Measurements from ENCODE around the gene ATP1A2.

The ATP1A2 gene

DNA sequence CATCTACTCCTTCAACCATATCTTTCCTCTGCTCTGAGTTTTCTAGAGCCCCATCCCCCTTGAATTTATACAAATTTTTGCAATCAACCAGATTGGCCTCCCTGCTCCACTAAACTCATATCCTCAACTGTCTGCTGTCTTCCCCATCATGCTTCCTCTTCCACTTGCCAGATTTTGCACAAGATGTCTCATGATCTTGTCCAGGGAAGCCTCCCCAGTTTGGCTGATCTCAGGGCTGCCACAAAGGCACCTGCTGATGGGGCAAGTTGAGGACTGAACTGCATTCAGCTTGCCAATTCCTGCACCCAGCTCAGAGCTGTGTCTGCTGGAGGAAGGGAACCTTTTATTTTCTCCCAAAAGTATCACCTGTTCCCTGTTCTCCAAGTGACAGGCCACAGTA lies 38.1 kb upstream of the ATP1A2 start:
- no peaks in the 10 kb centered on the region for H3K36me3 ChIP-seq (ENCODE audit: control insufficient read depth, low read length)
- TF ChIP-seq EZH2phosphoT487 (IDR thresholded peaks at IDR 0.05; ENCODE audit: borderline replicate concordance, low read length) (no peak), CTCF (IDR thresholded peaks at IDR 0.05; ENCODE audit: low read depth, low read length, poor library complexity, severe bottlenecking) (no peak)
- H3K79me2 ChIP-seq (ENCODE audit: control insufficient read depth, low read length), result no peaks in the 10 kb centered on the region
- 0 out of 2 replicates have a peak, but pooled peaks cover 6% of the 10 kb centered on the region for H3F3A ChIP-seq (ENCODE audit: control insufficient read depth, insufficient read depth)
- H3K27ac ChIP-seq (ENCODE audit: low read depth, low read length), result no peak overlapping the region
- H3K4me1 ChIP-seq (ENCODE audit: control insufficient read depth, low read length), result 0 out of 2 replicates have a peak, but pooled peaks cover 5% of the 10 kb centered on the region
- H3K4me3 ChIP-seq (ENCODE audit: low read length), result no peak overlapping the region
- H3K9me3 ChIP-seq (ENCODE audit: control insufficient read depth, insufficient read depth, low read length), result no peaks in the 10 kb centered on the region
- peaks cover 21% of the 10 kb centered on the region for H3K27me3 ChIP-seq (ENCODE audit: control insufficient read depth, low read length)
- no peak overlapping the region for H3K4me2 ChIP-seq (ENCODE audit: low read length)
- H3K9me2 ChIP-seq (replicated peaks; ENCODE audit: control insufficient read depth, low read length), result no peaks in the 10 kb centered on the region
- no peaks in the 10 kb centered on the region for H4K20me1 ChIP-seq (ENCODE audit: control insufficient read depth, insufficient read depth, low read depth, low read length)

DNA sequence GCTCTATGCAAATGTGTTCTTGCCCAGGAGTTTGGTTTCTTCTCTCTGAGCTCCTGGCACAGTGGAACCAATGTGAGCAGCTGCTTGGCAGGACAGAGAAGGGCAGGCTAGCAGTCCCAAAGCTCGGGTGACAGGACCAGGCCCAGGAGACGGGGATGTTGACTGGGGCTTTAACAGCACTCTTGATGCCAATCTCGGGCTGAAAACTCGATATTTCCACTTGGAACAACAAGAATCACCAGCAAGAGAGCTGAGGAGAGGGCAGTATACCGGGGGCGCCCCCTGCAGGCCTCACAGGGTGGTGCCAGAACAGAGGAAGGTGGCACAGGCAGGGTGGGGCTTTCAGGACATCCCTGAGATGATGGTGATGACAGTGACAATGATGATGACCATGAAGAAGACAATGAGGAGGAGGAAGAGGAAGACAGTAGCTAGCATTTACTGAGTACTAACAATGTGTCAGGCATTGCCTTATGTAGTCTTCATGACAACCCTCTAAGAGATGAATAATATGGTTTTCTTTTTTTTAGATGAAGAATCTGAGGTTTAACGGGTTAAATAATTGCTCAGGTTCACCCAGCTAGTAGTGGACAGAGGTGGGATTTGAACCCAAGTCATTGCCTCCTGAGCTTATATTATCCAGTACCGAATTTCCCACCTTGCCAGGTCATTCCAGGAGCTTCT lies 36.9 kb upstream of the ATP1A2 start:
- Histone ChIP-seq H3K27ac (ENCODE audit: low read depth, low read length) (no peak overlapping the region), H3K4me3 (ENCODE audit: low read length) (no peak overlapping the region), H3F3A (ENCODE audit: control insufficient read depth, insufficient read depth) (0 out of 2 replicates have a peak, but pooled peaks cover 6% of the 10 kb centered on the region), H3K9me3 (ENCODE audit: control insufficient read depth, insufficient read depth, low read length) (no peaks in the 10 kb centered on the region), H3K4me1 (ENCODE audit: control insufficient read depth, low read length) (0 out of 2 replicates have a peak, but pooled peaks cover 5% of the 10 kb centered on the region), H3K9me2 (replicated peaks; ENCODE audit: control insufficient read depth, low read length) (no peaks in the 10 kb centered on the region), H3K27me3 (ENCODE audit: control insufficient read depth, low read length) (peaks cover 21% of the 10 kb centered on the region), H3K36me3 (ENCODE audit: control insufficient read depth, low read length) (no peaks in the 10 kb centered on the region), H3K79me2 (ENCODE audit: control insufficient read depth, low read length) (no peaks in the 10 kb centered on the region), H4K20me1 (ENCODE audit: control insufficient read depth, insufficient read depth, low read depth, low read length) (no peaks in the 10 kb centered on the region), H3K4me2 (ENCODE audit: low read length) (no peak overlapping the region)
- TF ChIP-seq EZH2phosphoT487 (IDR thresholded peaks at IDR 0.05; ENCODE audit: borderline replicate concordance, low read length), result no peak
- peak; percentile 99 for TF ChIP-seq CTCF (IDR thresholded peaks at IDR 0.05; ENCODE audit: low read depth, low read length, poor library complexity, severe bottlenecking)

- H3K36me3 ChIP-seq (ENCODE audit: control insufficient read depth, low read length), result no peaks in the 10 kb centered on the region
- H3K27me3 ChIP-seq (ENCODE audit: control insufficient read depth, low read length), result peaks cover 21% of the 10 kb centered on the region
- no peak for TF ChIP-seq EZH2phosphoT487 (IDR thresholded peaks at IDR 0.05; ENCODE audit: borderline replicate concordance, low read length)
- TF ChIP-seq CTCF (IDR thresholded peaks at IDR 0.05; ENCODE audit: low read depth, low read length, poor library complexity, severe bottlenecking), result no peak
- no peaks in the 10 kb centered on the region for H3K9me3 ChIP-seq (ENCODE audit: control insufficient read depth, insufficient read depth, low read length)
- H3K4me1 ChIP-seq (ENCODE audit: control insufficient read depth, low read length), result 0 out of 2 replicates have a peak, but pooled peaks cover 5% of the 10 kb centered on the region
- 0 out of 2 replicates have a peak, but pooled peaks cover 6% of the 10 kb centered on the region for H3F3A ChIP-seq (ENCODE audit: control insufficient read depth, insufficient read depth)
- H3K4me2 ChIP-seq (ENCODE audit: low read length), result no peak overlapping the region
- no peak overlapping the region for H3K4me3 ChIP-seq (ENCODE audit: low read length)
- H3K27ac ChIP-seq (ENCODE audit: low read depth, low read length), result no peak overlapping the region
- no peaks in the 10 kb centered on the region for H3K9me2 ChIP-seq (replicated peaks; ENCODE audit: control insufficient read depth, low read length)
- no peaks in the 10 kb centered on the region for H3K79me2 ChIP-seq (ENCODE audit: control insufficient read depth, low read length)
- no peaks in the 10 kb centered on the region for H4K20me1 ChIP-seq (ENCODE audit: control insufficient read depth, insufficient read depth, low read depth, low read length)
Measured at GRCh38 chr1:160079448-160079847, 36.1 kb upstream of the ATP1A2 start.
